B cell (primary cell): ENCODE measurements around the gene DPYSL3. TPM values are rescaled to one million over a fixed set of nuclear protein-coding genes. Genes with fewer than 3 reads are reported as not detected.

Experiments
- ATAC-seq: fragments of 200-7000 bp; cut with Tn5 transposase; one replicate; pipeline ENCODE4 v1.10.0; 2021; ENCODE audit warnings: low read depth, mild to moderate bottlenecking, moderate number of reproducible peaks, moderate library complexity
- CTCF ChIA-PET: fragments of 350-600 bp; sonication (Branson Sonifier 250); formaldehyde crosslinking; loops from one replicate; lab custom pipeline; 2021; ENCODE audit warnings: antibody characterized with exemption, inconsistent platforms; lab: Charles Lee
- POLR2A ChIA-PET: fragments of 350-600 bp; sonication (Branson Sonifier 250); formaldehyde crosslinking; loops from one replicate; lab custom pipeline; 2021; ENCODE audit warnings: antibody characterized with exemption; lab: Charles Lee
- DNase-seq: peaks from one replicate; pipeline ENCODE4 v3.0.0; 2013
- H2AFZ ChIP-seq: 2 replicates; pipeline ENCODE4 v1.6.1; 2012; ENCODE audit warnings: mild to moderate bottlenecking, low read depth, low read length; ENCODE audit not compliant: insufficient read depth, poor library complexity, severe bottlenecking
- H3K27ac ChIP-seq, 2 donors: 1 replicate in 1 of 2; 2 replicates in 1 of 2; pipeline ENCODE4 v1.5.1; 2012 to 2013; ENCODE audit warnings: low read length in 2 of 2, mild to moderate bottlenecking in 2 of 2, moderate library complexity in 1 of 2
- H3K27me3 ChIP-seq, 4 experiments: fragments of 200-600 bp in 1 of 4; sonication (generic) in 1 of 4; replicated peaks in 1 of 4; 1 replicate in 2 of 4; 2 replicates in 2 of 4; pipeline versions ENCODE4 v1.6.1 to v1.7.0; 2013 to 2016; ENCODE audit warnings: low read length in 3 of 4, mild to moderate bottlenecking in 2 of 4, mixed read lengths in 1 of 4, moderate library complexity in 1 of 4; ENCODE audit not compliant: insufficient read depth in 4 of 4, control insufficient read depth in 3 of 4; ENCODE audit errors: control extremely low read depth in 1 of 4
- H3K36me3 ChIP-seq, 2 experiments: replicated peaks in 1 of 2; 1 replicate in 1 of 2; 2 replicates in 1 of 2; pipeline versions ENCODE4 v1.6.1 to v1.7.1; 2013; ENCODE audit warnings: low read length in 1 of 2; ENCODE audit not compliant: insufficient read depth in 2 of 2, control insufficient read depth in 1 of 2; ENCODE audit errors: control extremely low read depth in 1 of 2, extremely low read depth in 1 of 2
- H3K4me1 ChIP-seq, 2 donors: fragments of 200-600 bp in 1 of 2; sonication (generic) in 1 of 2; 1 replicate in 1 of 2; 2 replicates in 1 of 2; pipeline versions ENCODE4 v1.5.1 to v1.6.1; 2013 to 2017; ENCODE audit warnings: low read length in 2 of 2; ENCODE audit not compliant: control insufficient read depth in 2 of 2, insufficient read depth in 2 of 2
- H3K4me2 ChIP-seq: replicated peaks from 2 replicates; pipeline ENCODE3; 2012; ENCODE audit warnings: mild to moderate bottlenecking, low read depth, low read length; ENCODE audit not compliant: poor library complexity, severe bottlenecking
- H3K4me3 ChIP-seq, 5 experiments: fragments of 200-600 bp in 1 of 5; sonication (generic) in 1 of 5; 1 replicate in 3 of 5; 2 replicates in 2 of 5; pipeline versions ENCODE4 v1.5.1 to v1.7.0; 2011 to 2016; ENCODE audit warnings: low read length in 4 of 5, mild to moderate bottlenecking in 4 of 5, low read depth in 2 of 5, control low read depth in 1 of 5, moderate library complexity in 1 of 5; ENCODE audit not compliant: insufficient read depth in 1 of 5; ENCODE audit errors: control extremely low read depth in 1 of 5, extremely low read depth in 1 of 5
- H3K79me2 ChIP-seq: fragments of 200-600 bp; sonication (generic); one replicate; pipeline ENCODE4 v1.6.0; 2016; ENCODE audit warnings: low read length; ENCODE audit not compliant: control insufficient read depth, insufficient read depth
- H3K9ac ChIP-seq: fragments of 200-600 bp; sonication (generic); 2 replicates; pipeline ENCODE4 v1.6.1; 2017; ENCODE audit warnings: mild to moderate bottlenecking, low read length, moderate library complexity
- H3K9me3 ChIP-seq, 3 donors: one replicate each; pipeline versions ENCODE4 v1.6.1 to v1.7.1; 2013; ENCODE audit warnings: low read length in 2 of 3; ENCODE audit not compliant: control insufficient read depth in 2 of 3, insufficient read depth in 1 of 3; ENCODE audit errors: control extremely low read depth in 1 of 3
- H4K20me1 ChIP-seq: 2 replicates; pipeline ENCODE4 v1.6.0; 2012; ENCODE audit warnings: mild to moderate bottlenecking, low read length; ENCODE audit not compliant: insufficient read depth, control insufficient read depth, poor library complexity, severe bottlenecking
- H3K27ac Mint-ChIP-seq: one replicate; pipeline ENCODE4 v1.8.0; 2021; ENCODE audit warnings: mixed read lengths
- H3K27me3 Mint-ChIP-seq: one replicate; pipeline ENCODE4 v1.8.0; 2021; ENCODE audit warnings: mixed read lengths
- H3K4me1 Mint-ChIP-seq: one replicate; pipeline ENCODE4 v1.8.0; 2021; ENCODE audit warnings: mixed read lengths
- H3K4me3 Mint-ChIP-seq: one replicate; pipeline ENCODE4 v1.8.0; 2021; ENCODE audit warnings: mixed read lengths
- H3K9me3 Mint-ChIP-seq: one replicate; pipeline ENCODE4 v1.8.0; 2022; ENCODE audit warnings: mixed read lengths; ENCODE audit not compliant: insufficient read depth
- EZH2 ChIP-seq: IDR thresholded peaks from 2 replicates; pipeline ENCODE4 v1.6.1; 2012; ENCODE audit warnings: borderline replicate concordance, low read depth, mild to moderate bottlenecking, moderate library complexity, low read length; ENCODE audit not compliant: insufficient read depth, poor library complexity, severe bottlenecking
- WGBS: methylation state at CpG from one replicate; pipeline ENCODE4 v1.1.5; 2013; ENCODE audit warnings: missing lambda C conversion rate; ENCODE audit not compliant: insufficient coverage; 5-methylcytosine and 5-hydroxymethylcytosine counted together
- intact Hi-C: fragments of 100-400 bp; cut with micrococcal nuclease; formaldehyde crosslinking; loops from one replicate; pipeline ENCODE4 v1.10.0; 2022
- polyA plus RNA-seq: library from polyadenylated mRNA; depleted of rRNA; stranded (reverse); fragments of >200 nt; gene quantifications from 2 replicates; pipeline ENCODE4 v1.2.3, GENCODE V29; 2012
- total RNA-seq, 2 donors: library from RNA; stranded (reverse); fragments of 120-200 nt in 1 of 2; gene quantifications; 1 replicate in 1 of 2; 2 replicates in 1 of 2; pipeline versions ENCODE4 v1.2.3 to v1.2.4, GENCODE V29; 2013 to 2022
- TF ChIP-seq, protein P1 (sequence below): fragments of 200-600 bp; IDR thresholded peaks from one replicate; pipeline ENCODE4 v1.8.0; 2022; ENCODE audit warnings: antibody characterized with exemption, mild to moderate bottlenecking

DPYSL3 gene
- total and polyA plus RNA-seq, 2 donors (not counting 1 experiment from before 2014, with no cell fraction given) = not detected

DNA sequence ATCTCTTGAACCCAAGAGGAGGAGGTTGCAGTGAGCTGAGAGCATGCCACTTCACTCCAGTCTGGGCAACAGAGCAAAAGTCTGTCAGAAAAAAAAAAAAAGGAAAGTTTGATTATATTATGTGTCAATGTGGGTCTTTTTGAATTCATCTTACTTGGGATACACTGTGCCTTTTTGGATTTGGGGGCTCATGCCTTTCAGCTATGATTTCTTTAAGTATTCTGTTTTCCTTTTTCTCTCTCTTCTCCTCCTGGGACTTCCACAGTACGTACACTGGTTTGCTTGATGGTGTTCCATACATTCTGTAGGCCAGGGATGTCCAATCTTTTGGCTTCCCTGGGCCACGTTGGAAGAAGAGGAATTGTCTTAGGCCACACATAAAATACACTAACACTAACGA, 128.3 kb downstream of the DPYSL3 start:
- Histone ChIP-seq H4K20me1 (no peaks in the 10 kb centered on the region), H3K4me2 (no peak overlapping the region), H3K27ac (no peak overlapping the region), H3K4me3 (no peak overlapping the region), H3K4me1 (no peaks in the 10 kb centered on the region), H3K27me3 (no peaks in the 10 kb centered on the region), H3K9ac (no peak overlapping the region), H3K36me3 (no peaks in the 10 kb centered on the region), H3K79me2 (no peaks in the 10 kb centered on the region), H3K9me3 (peaks cover 0 to 4% (median 3%) of the 10 kb centered on the region in 3 donors), H2AFZ (no peak overlapping the region)
- DNase-seq = no peak
- Mint-ChIP-seq H3K9me3 (no peaks in the 10 kb centered on the region), H3K4me1 (no peaks in the 10 kb centered on the region), H3K4me3 (no peak overlapping the region), H3K27ac (no peak overlapping the region), H3K27me3 (peaks cover 4% of the 10 kb centered on the region)
- TF ChIP-seq EZH2 = no peak
- TF ChIP-seq, protein P1, sequence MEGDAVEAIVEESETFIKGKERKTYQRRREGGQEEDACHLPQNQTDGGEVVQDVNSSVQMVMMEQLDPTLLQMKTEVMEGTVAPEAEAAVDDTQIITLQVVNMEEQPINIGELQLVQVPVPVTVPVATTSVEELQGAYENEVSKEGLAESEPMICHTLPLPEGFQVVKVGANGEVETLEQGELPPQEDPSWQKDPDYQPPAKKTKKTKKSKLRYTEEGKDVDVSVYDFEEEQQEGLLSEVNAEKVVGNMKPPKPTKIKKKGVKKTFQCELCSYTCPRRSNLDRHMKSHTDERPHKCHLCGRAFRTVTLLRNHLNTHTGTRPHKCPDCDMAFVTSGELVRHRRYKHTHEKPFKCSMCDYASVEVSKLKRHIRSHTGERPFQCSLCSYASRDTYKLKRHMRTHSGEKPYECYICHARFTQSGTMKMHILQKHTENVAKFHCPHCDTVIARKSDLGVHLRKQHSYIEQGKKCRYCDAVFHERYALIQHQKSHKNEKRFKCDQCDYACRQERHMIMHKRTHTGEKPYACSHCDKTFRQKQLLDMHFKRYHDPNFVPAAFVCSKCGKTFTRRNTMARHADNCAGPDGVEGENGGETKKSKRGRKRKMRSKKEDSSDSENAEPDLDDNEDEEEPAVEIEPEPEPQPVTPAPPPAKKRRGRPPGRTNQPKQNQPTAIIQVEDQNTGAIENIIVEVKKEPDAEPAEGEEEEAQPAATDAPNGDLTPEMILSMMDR = no peak
- POLR2A ChIA-PET = no interaction called here
- ATAC-seq = no peak
- WGBS = no CpG with 5 or more reads among the region's 3 CpGs
- CTCF ChIA-PET = no interaction called here
- intact Hi-C loops = no loop called here

DNA sequence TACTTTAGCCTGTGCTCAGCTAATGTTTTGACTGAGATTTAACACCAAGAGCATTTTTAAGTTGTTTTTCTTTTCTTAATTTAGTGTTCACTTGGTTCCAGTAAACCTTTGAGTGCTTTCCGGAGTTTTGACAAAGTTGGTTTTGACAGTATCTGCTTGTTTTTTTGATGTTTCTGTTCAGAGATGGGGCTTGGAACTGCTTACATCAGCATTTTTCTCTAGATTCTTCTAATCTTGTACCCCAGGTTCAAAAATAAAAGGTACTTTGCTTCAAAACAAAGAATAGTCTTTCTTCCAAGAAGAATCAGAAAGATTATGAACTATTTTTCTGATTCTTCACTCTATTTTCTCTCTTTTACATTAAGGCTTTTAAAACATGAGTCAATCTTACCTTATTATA, 132.2 kb downstream of the DPYSL3 start:
- WGBS = no CpG with 5 or more reads among the region's 1 CpG
- Mint-ChIP-seq H3K27ac (no peak overlapping the region), H3K4me1 (no peaks in the 10 kb centered on the region), H3K4me3 (no peak overlapping the region), H3K27me3 (no peaks in the 10 kb centered on the region), H3K9me3 (no peaks in the 10 kb centered on the region)
- Histone ChIP-seq H2AFZ (no peak overlapping the region), H3K4me3 (no peak overlapping the region), H3K4me2 (no peak overlapping the region), H3K9ac (no peak overlapping the region), H3K79me2 (no peaks in the 10 kb centered on the region), H3K4me1 (no peaks in the 10 kb centered on the region), H3K9me3 (peaks cover 0 to 4% (median 0%) of the 10 kb centered on the region in 3 donors), H4K20me1 (no peaks in the 10 kb centered on the region), H3K36me3 (no peaks in the 10 kb centered on the region), H3K27ac (no peak overlapping the region), H3K27me3 (no peaks in the 10 kb centered on the region)
- ChIA-PET POLR2A (no interaction called here), CTCF (no interaction called here)
- DNase-seq (no peak), ATAC-seq (no peak)
- TF ChIP-seq EZH2 = no peak
- TF ChIP-seq, protein P1 = no peak
- intact Hi-C loops = no loop called here
